Measurements from ENCODE around the gene RRP1B.
"Not testable (repeated sequence)": the region's sequence is repeated elsewhere in the genome, so short reads cannot be mapped to it uniquely, and the experiment has no call there.

RRP1B gene

GRCh38 chr21:43693981-43694380 is 34.6 kb downstream of the RRP1B start:
- peak overlapping the region; percentile 41 for H3K27ac Mint-ChIP-seq
- no peaks in the 10 kb centered on the region for H3K27me3 Mint-ChIP-seq (ENCODE audit: low read depth)
- H3K4me3 Mint-ChIP-seq: no peak overlapping the region
- peaks cover 5% of the 10 kb centered on the region for H3K4me1 Mint-ChIP-seq (ENCODE audit: low read depth)
- no peaks in the 10 kb centered on the region for H3K9me3 Mint-ChIP-seq
- H3K36me3 Mint-ChIP-seq (ENCODE audit: low read depth): peaks cover 26% of the 10 kb centered on the region

- H3K4me3 Mint-ChIP-seq: no peak overlapping the region
- peaks cover 5% of the 10 kb centered on the region for H3K4me1 Mint-ChIP-seq (ENCODE audit: low read depth)
- H3K9me3 Mint-ChIP-seq: no peaks in the 10 kb centered on the region
- H3K27ac Mint-ChIP-seq: no peak overlapping the region
- H3K27me3 Mint-ChIP-seq (ENCODE audit: low read depth): no peaks in the 10 kb centered on the region
- H3K36me3 Mint-ChIP-seq (ENCODE audit: low read depth): peaks cover 27% of the 10 kb centered on the region
Measured at GRCh38 chr21:43694437-43695079, 35.2 kb downstream of the RRP1B start.

GRCh38 chr21:43696214-43696613 is 36.9 kb downstream of the RRP1B start:
- no peak overlapping the region for H3K27ac Mint-ChIP-seq
- peaks cover 9% of the 10 kb centered on the region for H3K4me1 Mint-ChIP-seq (ENCODE audit: low read depth)
- H3K36me3 Mint-ChIP-seq (ENCODE audit: low read depth): peaks cover 22% of the 10 kb centered on the region
- H3K4me3 Mint-ChIP-seq: no peak overlapping the region
- H3K27me3 Mint-ChIP-seq (ENCODE audit: low read depth): no peaks in the 10 kb centered on the region
- H3K9me3 Mint-ChIP-seq: no peaks in the 10 kb centered on the region

- Mint-ChIP-seq H3K9me3 (no peaks in the 10 kb centered on the region), H3K27ac (no peak overlapping the region), H3K27me3 (ENCODE audit: low read depth) (no peaks in the 10 kb centered on the region), H3K4me3 (no peak overlapping the region), H3K4me1 (ENCODE audit: low read depth) (peaks cover 14% of the 10 kb centered on the region), H3K36me3 (ENCODE audit: low read depth) (peaks cover 19% of the 10 kb centered on the region)
Measured at GRCh38 chr21:43697758-43698643, 38.6 kb downstream of the RRP1B start.

- Mint-ChIP-seq H3K36me3 (ENCODE audit: low read depth) (peaks cover 15% of the 10 kb centered on the region), H3K4me1 (ENCODE audit: low read depth) (peaks cover 16% of the 10 kb centered on the region)
- not testable (repeated sequence) for H3K27ac Mint-ChIP-seq; H3K27me3 Mint-ChIP-seq (ENCODE audit: low read depth); H3K9me3 Mint-ChIP-seq; H3K4me3 Mint-ChIP-seq
Measured at GRCh38 chr21:43699492-43699777, 40.1 kb downstream of the RRP1B start.

GRCh38 chr21:43699933-43700599 is 40.7 kb downstream of the RRP1B start:
- Mint-ChIP-seq H3K27me3 (ENCODE audit: low read depth) (no peaks in the 10 kb centered on the region), H3K4me3 (no peak overlapping the region), H3K36me3 (ENCODE audit: low read depth) (peaks cover 13% of the 10 kb centered on the region), H3K27ac (no peak overlapping the region), H3K9me3 (no peaks in the 10 kb centered on the region), H3K4me1 (ENCODE audit: low read depth) (peaks cover 16% of the 10 kb centered on the region)

- Mint-ChIP-seq H3K9me3 (no peaks in the 10 kb centered on the region), H3K36me3 (ENCODE audit: low read depth) (peaks cover 5% of the 10 kb centered on the region), H3K4me1 (ENCODE audit: low read depth) (peaks cover 16% of the 10 kb centered on the region), H3K27ac (no peak overlapping the region), H3K27me3 (ENCODE audit: low read depth) (no peaks in the 10 kb centered on the region), H3K4me3 (no peak overlapping the region)
Measured at GRCh38 chr21:43701936-43702784, 42.8 kb downstream of the RRP1B start.

GRCh38 chr21:43702785-43703034 is 43.4 kb downstream of the RRP1B start:
- Mint-ChIP-seq H3K9me3 (no peaks in the 10 kb centered on the region), H3K4me1 (ENCODE audit: low read depth) (peaks cover 12% of the 10 kb centered on the region), H3K4me3 (peak overlapping the region; percentile 43), H3K27me3 (ENCODE audit: low read depth) (no peaks in the 10 kb centered on the region), H3K27ac (no peak overlapping the region), H3K36me3 (ENCODE audit: low read depth) (peaks cover 5% of the 10 kb centered on the region)

- H3K27me3 Mint-ChIP-seq (ENCODE audit: low read depth): no peaks in the 10 kb centered on the region
- H3K27ac Mint-ChIP-seq: no peak overlapping the region
- H3K9me3 Mint-ChIP-seq: no peaks in the 10 kb centered on the region
- peaks cover 3% of the 10 kb centered on the region for H3K36me3 Mint-ChIP-seq (ENCODE audit: low read depth)
- peaks cover 11% of the 10 kb centered on the region for H3K4me1 Mint-ChIP-seq (ENCODE audit: low read depth)
- H3K4me3 Mint-ChIP-seq: peak overlapping the region; percentile 43
Measured at GRCh38 chr21:43703035-43703880, 43.9 kb downstream of the RRP1B start.

GRCh38 chr21:43707462-43707861 is 48.1 kb downstream of the RRP1B start:
- H3K4me1 Mint-ChIP-seq (ENCODE audit: low read depth): peaks cover 9% of the 10 kb centered on the region
- H3K36me3 Mint-ChIP-seq (ENCODE audit: low read depth): no peaks in the 10 kb centered on the region
- no peak overlapping the region for H3K4me3 Mint-ChIP-seq
- H3K9me3 Mint-ChIP-seq: no peaks in the 10 kb centered on the region
- no peak overlapping the region for H3K27ac Mint-ChIP-seq
- H3K27me3 Mint-ChIP-seq (ENCODE audit: low read depth): peaks cover 24% of the 10 kb centered on the region

GRCh38 chr21:43708745-43709381 is 49.5 kb downstream of the RRP1B start:
- Mint-ChIP-seq H3K27ac (no peak overlapping the region), H3K27me3 (ENCODE audit: low read depth) (peaks cover 29% of the 10 kb centered on the region), H3K4me1 (ENCODE audit: low read depth) (peaks cover 2% of the 10 kb centered on the region), H3K36me3 (ENCODE audit: low read depth) (no peaks in the 10 kb centered on the region), H3K4me3 (no peak overlapping the region), H3K9me3 (no peaks in the 10 kb centered on the region)

GRCh38 chr21:43712268-43712942 is 53.0 kb downstream of the RRP1B start:
- peaks cover 38% of the 10 kb centered on the region for H3K27me3 Mint-ChIP-seq (ENCODE audit: low read depth)
- H3K4me3 Mint-ChIP-seq: no peak overlapping the region
- no peaks in the 10 kb centered on the region for H3K9me3 Mint-ChIP-seq
- peaks cover 5% of the 10 kb centered on the region for H3K4me1 Mint-ChIP-seq (ENCODE audit: low read depth)
- H3K27ac Mint-ChIP-seq: no peak overlapping the region
- H3K36me3 Mint-ChIP-seq (ENCODE audit: low read depth): no peaks in the 10 kb centered on the region

GRCh38 chr21:43713123-43713522 is 53.8 kb downstream of the RRP1B start:
- H3K27me3 Mint-ChIP-seq (ENCODE audit: low read depth): peaks cover 44% of the 10 kb centered on the region
- not testable (repeated sequence) for H3K36me3 Mint-ChIP-seq (ENCODE audit: low read depth); H3K27ac Mint-ChIP-seq; H3K4me1 Mint-ChIP-seq (ENCODE audit: low read depth); H3K9me3 Mint-ChIP-seq; H3K4me3 Mint-ChIP-seq

Measured in T-helper 1 cell treated with Interleukin-12 subunit alpha and Interleukin-12 subunit beta and Interleukin-4 antibody, amounts not matched to agents 30 μg/mL and 1 μg/mL, for 36 hours (primary cell).